SH-SY5Y (cell line): Measurements from ENCODE around the gene FAM174C.

Experiments used
- GATA2 ChIP-seq: IDR thresholded peaks from 2 replicates; pipeline ENCODE4 v1.6.1; 2011; ENCODE audit warnings: mild to moderate bottlenecking, low read depth, low read length
- GATA3 ChIP-seq: IDR thresholded peaks from 2 replicates; pipeline ENCODE4 v1.6.1; 2011; ENCODE audit warnings: low read depth, mild to moderate bottlenecking, low read length, moderate library complexity

GRCh38 chr19:1236576-1236975, 38.8 kb upstream of the FAM174C start:
- TF ChIP-seq GATA2: no peak
- TF ChIP-seq GATA3: no peak
